ENCODE measurements around the gene SGTA.
A peak's percentile ranks its signal among the peaks of the same experiment; 100 is the strongest.
"Not testable (repeated sequence)": the region's sequence is repeated elsewhere in the genome, so short reads cannot be mapped to it uniquely, and the experiment has no call there.

Gene SGTA

DNA sequence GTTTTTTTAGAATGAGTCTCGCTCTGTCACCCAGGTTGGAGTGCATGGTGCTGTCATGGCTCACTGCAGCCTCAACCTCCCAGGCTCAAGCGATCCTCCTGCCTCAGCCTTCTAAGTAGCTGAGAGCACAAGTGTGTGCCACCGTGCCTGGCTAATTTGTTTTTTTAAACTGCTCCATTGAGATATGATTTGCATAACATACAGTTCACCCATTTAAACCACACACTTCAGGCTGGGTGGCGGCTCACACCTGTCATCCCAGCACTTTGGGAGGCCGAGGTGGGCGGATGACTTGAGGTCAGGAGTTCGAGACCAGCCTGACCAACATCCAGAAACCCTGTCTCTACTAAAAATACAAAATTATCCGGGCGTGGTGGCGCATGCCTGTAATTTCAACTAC, 9.6 kb upstream of the SGTA start:
- DNase-seq, result not testable (repeated sequence)

- no peak for DNase-seq
These were observed 8.8 kb upstream of the SGTA start for GRCh38 chr19:2791876-2792275.

DNA sequence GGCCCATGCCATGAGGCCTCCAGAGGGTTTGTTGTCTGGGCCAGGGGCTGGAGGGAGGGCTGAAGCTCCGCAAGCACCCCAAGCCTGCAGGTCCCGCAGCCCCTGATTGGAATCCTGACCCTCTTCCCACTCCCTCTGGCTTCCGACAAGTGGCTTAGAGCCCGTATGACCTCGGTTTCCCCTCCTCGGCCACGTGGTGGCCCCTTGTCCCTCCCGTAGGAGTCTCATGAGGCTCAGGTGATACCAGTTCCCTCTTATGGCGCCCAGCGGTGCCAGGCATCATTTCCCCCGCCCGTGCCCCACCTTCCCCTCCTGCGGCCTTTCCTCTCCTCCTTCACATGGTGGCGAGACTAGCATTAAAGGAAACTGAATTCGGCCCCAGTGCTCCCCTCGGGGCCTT, 8.4 kb upstream of the SGTA start:
- DNase-seq, result no peak

DNA sequence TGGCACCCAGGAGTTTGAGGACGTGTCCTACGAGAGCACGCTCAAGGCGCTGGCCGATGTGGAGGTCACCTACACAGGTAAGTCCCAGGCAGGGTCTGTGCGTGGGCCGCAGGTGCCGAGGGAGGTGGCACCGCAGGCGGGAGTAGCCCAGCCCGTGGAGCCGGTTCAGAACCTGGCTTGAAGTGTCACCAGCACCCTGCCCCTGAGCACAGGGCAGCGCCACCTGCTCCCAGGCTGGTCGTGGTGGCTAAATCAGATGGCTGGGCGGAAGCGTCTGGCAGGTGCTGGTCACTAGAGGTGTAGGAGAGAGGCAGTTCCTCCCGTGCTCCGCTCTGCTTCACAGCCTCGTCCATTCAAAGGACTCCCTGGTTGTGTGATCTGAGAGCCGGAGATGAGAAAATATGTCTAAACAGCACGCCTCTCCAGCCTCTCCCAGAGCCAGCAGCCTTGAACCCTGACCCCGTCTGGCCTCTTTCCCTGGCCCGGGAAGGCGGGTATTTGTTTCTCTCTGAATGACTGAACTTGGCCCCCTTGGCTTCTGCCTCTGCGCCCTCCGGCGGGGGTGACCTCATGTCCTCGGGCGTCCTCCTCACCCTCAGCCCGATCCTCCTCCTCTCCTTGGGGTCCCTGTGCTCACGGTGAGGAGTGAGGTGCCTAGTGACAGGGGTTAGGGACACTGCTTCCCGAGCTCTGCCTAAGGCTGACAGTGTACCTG, 7.6 kb upstream of the SGTA start:
- DNase-seq, result no peak

DNA sequence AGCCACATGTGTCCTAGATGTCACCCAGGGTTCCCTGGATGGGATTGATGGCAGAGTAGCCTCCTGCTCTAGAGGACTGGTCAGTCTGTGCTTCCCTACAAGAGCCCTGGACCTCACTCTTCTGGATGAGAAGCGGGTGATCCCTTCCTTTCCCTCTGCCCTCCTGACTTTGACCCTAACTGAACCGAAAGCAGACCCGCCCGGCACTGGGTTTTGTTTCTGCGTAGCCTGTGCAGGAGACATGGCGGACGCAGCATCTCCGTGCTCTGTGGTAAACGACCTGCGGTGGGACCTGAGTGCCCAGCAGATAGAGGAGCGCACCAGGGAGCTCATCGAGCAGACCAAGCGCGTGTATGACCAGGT, 7.1 kb upstream of the SGTA start:
- DNase-seq, result no peak

DNA sequence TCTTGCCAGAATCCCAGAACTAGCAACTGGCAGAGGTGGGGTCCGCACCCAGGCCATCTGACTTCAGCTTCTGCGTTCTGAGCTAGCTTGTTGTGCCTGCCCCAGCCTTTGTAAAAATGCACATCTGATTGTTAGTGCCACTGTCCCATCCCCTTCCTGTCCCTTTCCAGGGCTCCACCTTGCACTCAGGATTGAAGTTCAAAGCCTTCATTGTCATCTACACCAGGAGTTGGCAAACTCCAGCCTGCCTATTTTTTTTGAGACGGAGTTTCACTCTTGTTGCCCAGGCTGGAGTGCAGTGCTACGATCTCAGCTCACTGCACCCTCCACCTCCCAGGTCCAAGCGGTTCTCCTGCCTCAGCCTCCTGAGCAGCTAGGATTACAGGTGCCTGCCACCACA, 5.2 kb upstream of the SGTA start:
- no peak for DNase-seq

DNA sequence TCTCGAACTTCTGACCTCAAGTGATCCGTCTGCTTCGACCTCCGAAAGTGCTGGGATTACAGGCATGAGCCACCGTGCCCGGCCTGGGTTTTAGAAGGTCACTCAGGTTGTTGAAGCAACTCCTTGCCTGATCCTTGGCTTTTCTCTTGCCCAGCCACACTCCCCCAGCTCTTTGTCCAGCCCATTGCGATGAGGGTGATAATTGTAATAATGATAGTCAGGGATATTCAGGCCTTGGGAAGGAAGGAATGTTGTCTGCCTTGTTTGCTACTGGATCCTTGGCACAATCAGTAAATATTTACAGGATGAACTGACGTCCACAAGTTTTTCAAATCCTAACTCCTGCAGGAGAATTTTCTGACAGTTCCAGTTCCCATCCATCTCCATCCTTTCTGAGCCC, 4.0 kb upstream of the SGTA start:
- DNase-seq, result no peak

GRCh38 chr19:2785244-2785997, 2.3 kb upstream of the SGTA start, which contains the start of gene THOP1:
TSS of gene THOP1 (plus strand) at chr19:2785503. CDS start at chr19:2785663, 160 bp downstream.
- DNase-seq, result peak; percentile 99

DNA sequence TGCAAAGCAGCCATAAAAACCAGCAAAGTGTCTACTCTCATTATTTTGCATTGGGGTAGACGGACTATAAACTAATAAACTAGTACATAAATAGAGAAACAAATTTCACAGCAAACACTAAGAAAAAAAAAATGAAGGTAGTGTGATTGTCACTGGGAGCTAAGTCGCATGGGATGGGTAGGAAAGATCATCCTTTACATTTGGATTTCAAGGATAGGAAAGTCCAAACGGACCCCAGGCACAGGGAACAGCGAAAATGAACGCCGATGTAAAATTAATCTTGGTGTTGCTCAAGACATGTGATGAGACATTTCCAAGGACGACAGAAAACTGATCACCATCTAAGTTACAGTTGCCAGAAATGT, 690 bp upstream of the SGTA start:
- DNase-seq, result no peak

DNA sequence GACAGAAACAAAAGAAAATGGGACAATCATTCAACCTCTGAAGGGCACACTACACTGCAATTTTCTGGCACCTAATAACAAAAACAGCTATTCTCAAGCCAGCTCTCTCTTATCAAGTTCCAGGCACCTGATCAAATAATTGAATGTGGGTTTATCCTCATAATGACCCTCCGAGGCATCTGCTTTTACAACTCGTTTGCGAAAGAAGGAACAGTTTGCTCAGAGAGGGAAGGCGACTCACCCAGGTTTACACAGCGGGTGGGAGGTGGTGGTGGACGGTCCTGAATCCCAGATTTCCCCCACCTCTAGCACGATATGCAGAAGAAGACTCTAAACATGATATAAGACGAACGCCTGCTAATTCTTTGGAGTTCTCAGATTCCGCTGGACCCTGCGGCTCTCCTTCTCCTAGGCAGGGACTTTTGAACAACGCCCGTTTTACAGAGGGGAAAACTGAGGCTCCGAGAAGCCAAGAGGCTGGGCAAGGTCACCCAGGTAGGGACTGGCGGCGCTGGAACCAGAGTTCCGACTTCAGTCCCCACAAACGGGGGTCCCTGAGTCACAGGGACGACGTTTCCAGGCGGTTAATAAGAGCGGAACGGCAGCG, 641 bp downstream of the SGTA start:
- no peak for DNase-seq

GRCh38 chr19:2780284-2780683, 2.8 kb downstream of the SGTA start:
- no peak for DNase-seq

GRCh38 chr19:2779121-2779740, 3.8 kb downstream of the SGTA start:
- no peak for DNase-seq

DNA sequence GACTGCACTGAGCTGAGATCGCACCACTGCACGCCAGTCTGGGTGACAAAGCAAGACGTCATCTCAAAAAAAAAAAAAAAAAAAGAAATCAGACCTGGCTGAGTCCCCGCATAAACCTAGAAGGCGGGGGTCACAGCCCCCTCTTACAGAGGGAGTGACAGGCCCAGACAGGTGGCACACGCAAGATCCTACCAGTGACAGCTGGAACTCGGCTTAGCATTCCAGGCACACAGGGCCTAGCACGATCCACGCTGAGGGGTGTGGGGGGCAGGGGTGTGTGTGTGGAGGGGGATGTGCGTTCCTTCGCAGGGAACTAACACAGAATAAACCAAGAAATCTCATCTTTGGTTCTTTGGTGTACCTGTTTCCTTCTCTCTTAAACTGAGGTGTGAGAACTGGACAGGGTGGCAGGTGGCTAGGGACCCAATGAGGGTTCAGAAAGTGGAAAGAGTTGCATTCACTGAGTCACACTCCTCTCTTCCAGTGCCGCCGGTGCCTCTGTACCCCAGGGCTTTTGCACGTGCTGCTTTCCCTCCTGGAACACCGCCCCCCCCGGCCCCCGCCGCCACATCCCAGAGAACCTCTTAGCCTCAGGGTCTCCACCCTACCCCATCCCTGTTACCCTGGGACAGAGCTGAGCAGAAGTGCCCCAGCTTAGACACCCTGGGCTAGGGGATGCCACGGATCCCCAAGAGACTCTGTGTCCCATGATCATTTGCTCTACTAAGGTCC, 5.0 kb downstream of the SGTA start:
- DNase-seq, result no peak

- DNase-seq, result peak; percentile 83
These were observed 7.3 kb downstream of the SGTA start for GRCh38 chr19:2775556-2776430.

- no peak for DNase-seq
These were observed 8.0 kb downstream of the SGTA start for GRCh38 chr19:2774953-2775555.

GRCh38 chr19:2774083-2774679, 8.9 kb downstream of the SGTA start:
- no peak for DNase-seq

DNA sequence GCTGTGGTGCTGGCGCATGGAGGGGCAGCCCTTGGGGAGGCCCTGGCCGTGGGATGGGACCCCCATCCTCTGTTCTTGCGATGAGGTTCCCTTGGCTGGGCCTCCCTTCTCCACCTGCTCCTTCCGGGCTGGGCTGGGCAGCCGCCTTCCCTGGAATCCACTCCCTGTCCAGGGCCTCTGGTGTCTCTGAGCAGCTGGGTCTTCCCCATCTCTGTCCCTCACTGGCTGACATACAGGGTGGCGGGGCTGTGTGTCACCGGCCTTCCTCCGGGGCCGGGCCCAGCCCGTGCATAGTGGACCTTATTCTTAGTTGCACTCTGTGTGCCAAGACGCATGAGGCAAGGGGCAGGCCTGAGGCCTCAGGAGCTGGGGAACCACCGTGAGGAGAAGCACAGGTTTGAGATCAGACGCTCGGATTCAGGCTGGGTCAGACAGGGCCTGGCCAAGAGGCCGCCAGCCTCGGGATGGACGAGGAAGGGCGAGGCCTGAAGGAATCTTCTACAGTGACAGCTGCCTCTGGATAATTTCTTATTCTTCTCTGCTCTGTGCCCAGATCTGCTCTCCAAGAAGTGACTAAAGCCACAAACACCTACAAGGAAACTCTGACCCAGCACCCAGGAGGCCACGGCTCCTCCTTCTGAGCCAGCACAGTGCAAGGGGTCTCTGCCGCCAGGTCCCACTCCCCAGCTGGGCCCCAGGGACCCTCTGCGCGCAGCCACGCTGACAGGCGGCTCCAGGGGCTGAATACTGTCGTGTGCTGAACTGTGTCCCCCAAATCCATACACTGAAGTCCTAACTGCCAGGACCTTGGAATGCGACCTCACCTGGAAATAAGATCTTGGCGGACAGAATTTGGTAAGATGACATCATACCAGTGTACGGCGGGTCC, 11.0 kb downstream of the SGTA start:
- DNase-seq, result no peak

DNA sequence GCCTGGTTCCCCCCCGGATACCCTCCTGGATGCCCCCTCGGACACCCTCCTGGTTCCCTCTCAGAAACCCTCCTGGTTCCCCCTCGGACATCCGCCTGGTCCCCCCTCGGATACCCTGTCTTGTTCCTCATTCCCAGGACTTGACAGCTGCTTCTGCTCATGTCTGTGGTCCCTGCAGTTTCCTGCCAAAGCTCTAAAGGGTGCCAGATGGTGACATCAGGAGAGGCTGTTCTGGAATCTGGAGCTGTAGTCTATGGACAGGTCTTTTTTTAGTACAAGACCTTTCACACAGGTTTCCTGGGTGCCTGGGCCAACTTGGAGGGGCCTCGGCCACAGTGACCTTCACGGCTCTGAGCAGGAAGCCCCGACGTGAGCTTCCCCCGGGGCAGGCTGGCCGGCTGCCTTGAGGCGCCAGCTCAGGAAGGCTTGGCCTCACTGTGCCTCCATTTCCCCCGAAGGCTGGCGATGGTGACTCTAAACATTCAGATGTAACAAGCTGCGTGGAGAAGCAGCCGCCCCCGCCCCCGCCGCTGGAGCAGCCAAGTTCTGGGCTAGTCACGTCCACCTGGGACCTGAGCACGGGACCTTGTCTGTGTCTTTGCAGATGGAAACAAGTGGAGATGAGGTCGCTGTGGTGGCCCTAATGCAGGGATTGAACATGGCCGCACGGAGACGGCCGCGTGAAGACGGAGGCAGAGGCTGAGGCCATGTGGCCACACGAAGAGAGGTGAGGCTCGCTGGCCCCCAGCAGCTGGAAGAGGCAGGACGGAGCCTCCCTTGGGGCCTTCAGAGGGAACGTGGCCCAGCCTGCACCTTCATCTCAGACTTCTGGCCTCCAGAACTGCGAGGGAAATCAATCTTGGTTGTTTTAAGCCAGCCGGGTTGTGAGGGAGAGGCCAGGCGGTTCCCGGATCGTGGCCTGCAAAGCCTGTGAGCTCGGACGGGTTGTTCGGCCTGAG, 12.7 kb downstream of the SGTA start:
- DNase-seq, result no peak

DNA sequence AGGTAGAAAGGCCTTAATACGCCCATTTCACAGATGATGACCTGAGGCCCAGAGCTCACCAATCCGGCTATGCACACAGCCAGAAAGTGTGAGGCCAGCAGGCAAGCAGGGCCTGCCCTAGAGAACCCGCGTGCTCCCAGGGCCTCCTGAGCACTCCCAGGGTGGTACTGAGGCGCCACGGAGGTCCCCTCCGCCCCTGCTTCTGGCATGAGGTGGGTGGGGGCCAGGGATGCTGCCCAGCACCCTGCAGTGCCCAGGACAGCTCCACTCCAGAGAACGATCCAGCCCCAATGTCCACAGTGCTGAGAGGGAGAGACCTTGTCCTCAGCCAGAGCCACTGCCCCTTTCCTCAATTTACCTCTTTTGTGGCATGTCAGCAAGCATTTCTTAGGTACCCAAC, 13.9 kb downstream of the SGTA start:
- no peak for DNase-seq
